Activated naive CD4-positive, alpha-beta T cell treated with Interleukin-2 at 50 U/mL for 16 hours (primary cell): ENCODE results near the gene PRKD2.
"Not testable (repeated sequence)": the region's sequence is repeated elsewhere in the genome, so short reads cannot be mapped to it uniquely, and the experiment has no call there.

ENCODE experiments used
- DNase-seq: peaks from one replicate; pipeline ENCODE4 v3.0.0-alpha.2; 2020

The PRKD2 gene

GRCh38 chr19:46723023-46723461, 6.1 kb upstream of the PRKD2 start:
- DNase-seq = no peak

GRCh38 chr19:46722421-46723022, 5.6 kb upstream of the PRKD2 start:
- DNase-seq = no peak

DNA sequence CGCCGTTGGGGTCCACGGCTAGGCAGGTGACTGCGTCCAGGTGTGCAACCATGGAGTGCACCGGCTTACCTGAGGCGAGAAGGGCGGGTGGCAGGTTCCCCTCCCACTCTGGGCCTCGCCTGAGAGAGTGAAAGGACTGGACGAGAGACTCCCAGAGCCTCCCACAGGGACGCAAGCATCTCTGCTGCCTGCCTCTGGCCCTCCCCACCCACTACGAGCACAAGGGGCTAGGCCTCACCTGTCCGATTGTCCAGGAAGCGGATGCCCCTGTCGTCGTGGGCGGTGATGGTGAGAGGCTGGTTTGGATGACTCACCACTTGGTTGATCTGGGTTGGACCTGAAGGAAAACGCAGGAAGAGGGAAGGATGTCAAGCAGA, 5.1 kb upstream of the PRKD2 start:
- DNase-seq = no peak

DNA sequence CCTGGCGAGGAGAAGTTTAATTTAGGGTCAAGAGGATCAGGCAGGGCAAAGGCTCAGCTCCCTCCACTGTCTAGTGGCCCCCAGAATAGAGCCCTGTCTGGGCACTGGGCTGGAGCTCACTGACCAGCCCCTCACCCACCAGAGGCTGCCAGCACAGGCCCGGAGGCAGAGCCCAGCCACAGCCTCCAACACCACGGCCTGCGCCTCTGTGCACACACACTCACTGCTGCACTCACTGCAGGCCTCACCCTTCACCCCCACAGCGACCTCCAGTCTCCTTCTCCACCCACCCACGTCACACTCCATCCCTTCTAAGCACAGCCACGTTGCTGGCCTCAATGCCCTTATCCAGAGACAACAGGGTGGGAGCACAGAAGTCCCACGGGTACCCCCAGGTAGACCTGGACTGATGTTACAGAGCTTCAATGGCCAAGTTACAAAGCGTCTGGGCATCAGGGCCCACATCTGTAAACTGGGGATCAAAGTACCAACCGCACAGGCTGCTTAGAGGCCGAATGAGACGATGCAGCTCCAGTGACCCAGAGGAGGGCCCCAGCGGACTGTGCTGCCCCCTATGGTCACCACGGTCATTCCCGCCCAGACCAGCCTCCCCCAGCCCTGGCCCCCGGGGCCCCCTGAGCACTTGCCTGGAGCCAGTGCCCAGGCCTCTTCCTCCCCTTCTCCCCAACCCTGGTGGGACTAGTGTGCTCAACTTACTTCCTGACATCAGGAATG, 4.5 kb upstream of the PRKD2 start:
- DNase-seq = no peak

DNA sequence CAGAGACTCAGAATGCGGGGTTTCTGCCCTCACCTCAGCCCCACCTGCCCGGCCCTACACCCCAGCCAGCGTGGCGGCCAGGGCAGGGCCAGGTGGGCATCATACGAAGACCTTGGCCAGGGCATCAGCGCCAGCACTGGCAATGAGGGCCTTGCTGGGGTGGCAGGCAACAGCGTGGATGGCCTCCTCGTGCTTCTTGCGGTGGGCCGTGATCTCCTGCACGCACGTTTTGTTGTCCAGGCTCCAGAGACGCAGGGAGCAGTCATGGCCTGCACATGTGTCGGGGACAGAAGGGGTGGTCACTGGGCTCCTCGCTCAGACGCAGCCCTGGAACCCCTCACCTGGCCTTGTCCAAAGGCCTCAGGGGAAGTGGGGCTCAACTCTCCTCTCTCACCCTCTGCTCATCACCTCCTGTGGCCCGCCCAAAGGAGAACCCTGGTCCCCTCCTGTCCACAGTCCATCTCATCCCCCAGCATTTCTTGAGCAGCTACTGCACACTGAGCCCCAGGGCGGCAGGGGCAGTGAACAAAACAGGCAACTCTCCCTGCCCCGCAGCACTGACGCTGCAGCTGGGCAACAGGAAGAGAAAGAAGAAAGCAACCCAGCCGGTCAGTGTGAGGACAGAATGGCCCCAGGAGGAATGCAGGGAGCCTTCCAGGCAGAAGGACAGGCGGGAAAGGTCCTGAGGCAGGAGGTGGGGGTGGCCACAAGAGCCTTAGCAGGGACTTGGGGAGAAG, 3.8 kb upstream of the PRKD2 start:
- no peak for DNase-seq

DNA sequence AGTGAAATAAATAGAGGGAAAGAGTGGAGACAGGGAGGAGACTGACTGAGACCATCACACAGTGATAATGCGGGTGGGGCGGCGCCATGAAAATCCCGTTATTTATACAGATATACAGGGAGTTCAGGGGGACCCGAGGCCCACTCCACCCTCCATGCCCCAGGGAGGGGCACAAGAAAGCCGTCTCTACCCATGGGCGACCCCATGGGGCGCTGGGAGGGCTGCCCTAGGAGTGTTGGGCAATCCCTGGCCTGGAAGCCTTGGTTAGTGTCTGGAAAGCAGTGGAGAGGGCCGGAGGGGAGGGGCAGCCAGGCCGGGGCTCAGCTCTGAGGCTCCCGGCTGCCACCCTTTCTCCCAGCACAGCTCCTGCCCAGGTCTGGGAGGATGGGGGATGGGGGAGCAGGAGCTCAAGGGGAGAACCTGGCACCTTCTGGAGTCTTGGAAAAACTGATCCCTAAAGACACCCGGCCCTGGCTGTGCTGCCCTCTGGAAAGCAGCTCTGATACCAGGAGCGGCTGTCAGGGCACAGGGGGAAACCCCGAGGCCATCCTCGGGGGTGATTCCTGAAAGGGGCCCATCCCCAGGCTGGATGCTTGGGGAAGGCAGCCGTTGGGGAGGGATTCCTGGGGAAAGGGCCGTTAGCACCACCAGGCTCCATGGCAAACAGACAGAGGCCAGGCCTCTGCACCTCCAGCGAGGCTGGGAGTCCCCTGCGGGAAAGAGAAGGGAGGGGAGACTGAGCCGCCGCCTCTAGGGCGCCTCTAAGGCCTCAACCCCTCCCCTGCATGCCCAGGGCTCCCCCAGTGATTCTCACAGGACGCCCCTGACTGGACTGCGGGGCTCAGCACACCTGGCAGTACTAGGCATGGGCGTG, 3.0 kb upstream of the PRKD2 start:
- no peak for DNase-seq

DNA sequence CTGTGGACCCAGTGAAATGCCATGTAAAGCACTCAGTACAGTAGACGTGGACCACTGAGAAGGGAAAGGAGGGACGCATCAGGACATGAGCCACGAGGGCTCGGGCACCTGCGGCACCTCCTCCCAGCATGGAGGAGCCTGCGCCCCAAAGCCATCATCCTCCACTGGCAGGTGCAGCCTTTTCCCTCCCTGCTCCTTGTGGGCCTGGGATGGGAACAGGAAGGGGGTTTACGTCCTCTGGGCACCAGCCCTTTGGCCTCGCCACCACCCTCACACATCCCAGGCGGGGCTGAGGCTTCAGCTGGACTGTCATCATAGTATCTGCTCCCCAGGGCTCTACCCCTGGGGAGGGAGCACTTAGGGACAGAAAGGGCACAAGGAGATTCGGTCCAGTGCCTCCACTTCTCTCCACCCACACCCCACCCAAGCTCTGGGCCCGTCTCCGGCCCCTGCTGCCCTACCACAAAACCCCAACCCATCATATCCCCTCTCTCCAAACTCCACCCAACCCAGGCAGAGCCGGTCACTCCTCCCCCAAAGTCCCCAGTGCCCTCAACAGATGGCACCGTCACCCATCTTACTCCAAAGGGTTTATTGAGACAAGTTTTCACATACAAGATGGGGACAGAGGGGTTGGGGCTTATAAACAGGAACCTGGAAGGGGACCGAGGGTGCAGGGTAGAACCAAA, 2.2 kb upstream of the PRKD2 start:
- no peak for DNase-seq

DNA sequence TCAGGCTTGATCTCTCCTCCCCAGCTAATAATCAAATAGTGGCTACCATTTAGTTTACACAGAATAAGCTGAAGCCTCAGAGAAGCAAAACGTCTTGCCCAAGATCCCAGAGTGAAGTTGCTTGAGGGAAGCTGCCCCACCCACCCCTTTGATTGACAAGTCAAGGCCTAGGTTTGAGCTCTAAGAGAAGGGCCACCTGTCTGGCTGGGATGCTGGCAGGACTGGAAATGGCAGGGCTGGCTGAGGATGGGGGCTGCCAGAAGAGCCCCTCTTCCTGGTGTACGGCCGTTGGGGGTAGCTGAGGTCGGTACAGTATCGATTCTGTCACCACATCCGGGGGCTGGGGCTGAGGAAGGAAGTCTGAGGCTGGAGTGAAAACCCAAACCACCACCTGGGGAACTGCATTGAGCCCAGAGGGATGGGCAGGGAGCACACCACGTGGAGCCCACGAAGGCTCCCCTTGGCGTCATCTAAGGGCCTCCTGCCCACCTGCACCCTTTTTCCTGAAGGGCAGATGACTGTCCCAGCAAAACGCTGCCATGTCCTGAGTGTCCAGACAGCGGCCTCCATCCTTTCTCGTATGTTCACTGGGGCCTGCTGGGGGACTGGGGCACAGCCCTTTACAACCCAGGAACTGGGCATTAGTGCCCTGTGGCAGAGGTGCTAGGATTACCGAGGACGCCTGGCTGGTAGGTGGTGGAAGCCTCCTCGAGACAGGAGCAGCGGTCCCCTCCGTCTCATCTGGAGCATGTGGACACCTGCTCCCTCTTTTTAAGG, 1.4 kb upstream of the PRKD2 start:
- DNase-seq = peak; percentile 63

DNA sequence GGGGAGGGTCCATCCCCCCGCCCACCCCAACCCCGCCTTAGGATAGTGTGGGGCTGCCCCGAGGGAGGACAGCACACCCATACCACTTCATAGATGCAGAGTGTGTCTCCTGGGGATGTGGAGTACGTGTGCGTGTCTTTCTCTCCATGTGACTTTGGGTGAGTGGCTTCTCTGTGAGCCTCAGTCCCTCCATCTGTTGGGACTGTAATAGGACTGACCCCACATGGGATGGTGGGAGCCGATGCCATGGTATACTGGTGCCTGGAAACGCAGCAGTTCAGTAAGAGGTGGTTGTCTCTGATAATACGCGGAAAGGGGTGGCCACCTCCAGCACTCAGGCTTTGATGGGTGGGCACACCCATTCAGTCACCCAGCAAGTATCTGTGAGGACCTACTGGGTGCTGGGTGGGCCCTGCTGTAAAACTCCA, 816 bp upstream of the PRKD2 start:
- DNase-seq = peak; percentile 11

GRCh38 chr19:46716672-46717033, 261 bp downstream of the PRKD2 start:
- peak; percentile 7 for DNase-seq

- peak; percentile 22 for DNase-seq
These were observed 791 bp downstream of the PRKD2 start for GRCh38 chr19:46715975-46716671.

DNA sequence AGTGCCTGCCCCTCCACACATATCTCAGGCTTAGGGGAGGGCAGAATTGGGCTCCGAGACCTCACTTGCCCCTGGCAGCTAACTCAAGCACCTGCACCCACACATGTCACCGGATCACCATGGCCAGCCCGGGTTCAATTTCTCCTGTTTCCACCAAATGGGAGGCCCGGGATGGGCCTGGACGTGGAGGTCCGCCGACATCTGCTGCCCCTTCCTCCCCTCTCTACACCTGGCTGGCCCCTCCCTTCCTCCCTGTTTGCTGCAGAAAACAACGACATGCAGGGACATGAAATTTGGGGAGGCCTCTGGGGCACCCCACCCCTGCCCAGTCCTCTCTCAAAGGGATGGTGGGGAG, 1.3 kb downstream of the PRKD2 start:
- no peak for DNase-seq

- DNase-seq = peak; percentile 66
These were observed 2.3 kb downstream of the PRKD2 start for GRCh38 chr19:46714444-46715106.

GRCh38 chr19:46713781-46714443, 3.0 kb downstream of the PRKD2 start:
- peak; percentile 78 for DNase-seq

DNA sequence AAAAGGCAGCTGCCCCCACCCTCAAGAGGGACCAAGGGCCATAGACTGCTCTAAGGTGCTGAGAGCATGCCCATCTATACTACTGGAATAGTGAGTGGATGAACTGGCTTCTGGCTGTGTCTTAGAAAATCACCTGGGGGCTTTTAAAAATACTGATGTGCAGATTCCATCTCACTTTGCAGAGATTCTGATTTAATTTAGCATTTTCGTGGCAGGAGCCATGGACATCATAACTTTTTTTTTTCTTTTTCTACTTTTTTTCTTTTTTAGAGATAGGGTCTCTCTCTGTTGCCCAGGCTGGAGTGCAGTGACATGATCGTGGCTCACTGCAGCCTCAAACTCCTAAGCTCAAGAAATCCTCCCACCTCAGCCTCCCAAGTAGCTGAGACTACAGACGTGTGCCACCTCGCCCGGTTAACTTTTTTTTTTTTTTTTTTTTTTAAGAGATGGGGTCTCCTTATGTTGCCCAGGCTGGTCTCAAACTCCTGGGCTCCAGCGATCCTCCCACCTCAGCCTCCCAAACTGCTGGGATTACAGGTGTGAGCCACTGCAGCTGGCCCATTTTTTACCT, 4.1 kb downstream of the PRKD2 start:
- not testable (repeated sequence) for DNase-seq

DNA sequence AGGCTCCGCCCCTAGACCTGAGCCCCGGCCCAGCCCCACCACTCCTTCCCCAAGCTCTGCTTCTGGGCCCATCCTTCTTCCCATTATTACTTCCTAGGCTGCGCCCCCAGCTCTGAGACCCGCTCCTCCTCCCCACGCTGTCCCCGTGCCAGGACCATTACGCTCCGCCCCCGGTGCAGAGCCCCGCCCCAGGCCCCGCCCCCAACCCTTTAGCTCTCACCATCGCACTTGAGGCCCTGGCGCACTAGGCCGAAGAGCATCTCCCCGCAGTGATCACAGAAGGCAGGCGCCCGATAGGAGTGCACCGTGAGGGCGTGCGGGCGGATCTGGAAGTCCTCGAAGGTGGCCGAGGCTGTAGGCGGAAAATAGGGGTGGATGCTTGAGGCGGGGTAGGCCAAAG, 6.2 kb downstream of the PRKD2 start:
- no peak for DNase-seq

GRCh38 chr19:46704379-46705076, 12.4 kb downstream of the PRKD2 start:
- peak; percentile 88 for DNase-seq

- no peak for DNase-seq
These were observed 16.2 kb downstream of the PRKD2 start for GRCh38 chr19:46700704-46701103.
